SK-N-SH treated with all-trans-retinoic acid at 6 μM for 48 hours (cell line): ENCODE measurements around the gene PCBP3.

Source experiments
- ATAC-seq: fragments of 200-7000 bp; cut with Tn5 transposase; 3 replicates; pipeline ENCODE4 v1.9.1; 2020; ENCODE audit warnings: mild to moderate bottlenecking, moderate library complexity
- ARNTL ChIP-seq: fragments of 450-650 bp; formaldehyde crosslinking; IDR thresholded peaks from 2 replicates; pipeline ENCODE4 v1.5.0; 2020; ENCODE audit warnings: low read depth, mild to moderate bottlenecking, moderate library complexity, borderline replicate concordance
- BACH2 ChIP-seq: fragments of 250-450 bp; sonication (Bioruptor Pico); IDR thresholded peaks from 2 replicates; pipeline ENCODE4 v1.9.0; 2021; ENCODE audit warnings: mild to moderate bottlenecking, borderline replicate concordance
- CREB5 ChIP-seq: fragments of 250-450 bp; sonication (Bioruptor Pico); IDR thresholded peaks from 2 replicates; pipeline ENCODE4 v1.5.1; 2020; ENCODE audit warnings: low read depth, mild to moderate bottlenecking, moderate library complexity
- CSDC2 ChIP-seq: fragments of 250-450 bp; sonication (Bioruptor Pico); IDR thresholded peaks from 2 replicates; pipeline ENCODE4 v1.5.0; 2020; ENCODE audit warnings: mild to moderate bottlenecking, moderate library complexity
- CSRNP3 ChIP-seq: fragments of 250-450 bp; sonication (Bioruptor Pico); IDR thresholded peaks from 2 replicates; pipeline ENCODE4 v1.5.1; 2021; ENCODE audit warnings: mild to moderate bottlenecking, moderate library complexity
- ESRRG ChIP-seq: fragments of 250-450 bp; sonication (Bioruptor Pico); IDR thresholded peaks from 2 replicates; pipeline ENCODE4 v1.6.1; 2021; ENCODE audit warnings: mild to moderate bottlenecking
- GLIS3 ChIP-seq: fragments of 250-450 bp; sonication (Bioruptor Pico); IDR thresholded peaks from 2 replicates; pipeline ENCODE4 v1.5.0; 2020; ENCODE audit warnings: mild to moderate bottlenecking, moderate library complexity
- ISL1 ChIP-seq: fragments of 250-450 bp; sonication (Bioruptor Pico); IDR thresholded peaks from 2 replicates; pipeline ENCODE4 v2.1.2; 2022; ENCODE audit warnings: mild to moderate bottlenecking, moderate library complexity
- OSR1 ChIP-seq: fragments of 250-450 bp; sonication (Bioruptor Pico); IDR thresholded peaks from 2 replicates; pipeline ENCODE4 v1.8.0; 2022; ENCODE audit warnings: moderate library complexity, mild to moderate bottlenecking, inconsistent platforms
- PPARA ChIP-seq: fragments of 250-450 bp; sonication (Bioruptor Pico); IDR thresholded peaks from 2 replicates; pipeline ENCODE4 v1.5.0; 2020; ENCODE audit warnings: mild to moderate bottlenecking, borderline replicate concordance
- RARB ChIP-seq: fragments of 250-450 bp; sonication (Bioruptor Pico); IDR thresholded peaks from 2 replicates; pipeline ENCODE4 v1.8.0; 2021; ENCODE audit warnings: mild to moderate bottlenecking, moderate library complexity
- SNAI2 ChIP-seq: fragments of 250-450 bp; sonication (Bioruptor Pico); IDR thresholded peaks from 2 replicates; pipeline ENCODE4 v1.5.0; 2020; ENCODE audit warnings: mild to moderate bottlenecking, moderate library complexity
- TCF4 ChIP-seq: fragments of 250-450 bp; sonication (Bioruptor Pico); IDR thresholded peaks from 2 replicates; pipeline ENCODE4 v1.8.0; 2021; ENCODE audit warnings: mild to moderate bottlenecking, moderate library complexity, borderline replicate concordance
- TOX ChIP-seq: fragments of 250-450 bp; sonication (Bioruptor Pico); IDR thresholded peaks from 2 replicates; pipeline ENCODE4 v1.8.0; 2021; ENCODE audit warnings: mild to moderate bottlenecking, moderate library complexity, borderline replicate concordance
- ZC3H10 ChIP-seq: fragments of 250-450 bp; sonication (Bioruptor Pico); IDR thresholded peaks from 2 replicates; pipeline ENCODE4 v1.5.1; 2021; ENCODE audit warnings: mild to moderate bottlenecking, moderate library complexity
- ZFP3 ChIP-seq: fragments of 250-450 bp; sonication (Bioruptor Pico); IDR thresholded peaks from 2 replicates; pipeline ENCODE4 v1.5.0; 2020; ENCODE audit warnings: mild to moderate bottlenecking, moderate library complexity
- ZFP30 ChIP-seq: fragments of 450-650 bp; formaldehyde crosslinking; IDR thresholded peaks from 2 replicates; pipeline ENCODE4 v1.5.0; 2022; ENCODE audit warnings: mild to moderate bottlenecking, moderate library complexity
- ZNF565 ChIP-seq: fragments of 450-650 bp; formaldehyde crosslinking; conservative IDR thresholded peaks from 2 replicates; pipeline ENCODE4 v1.5.0; 2020; ENCODE audit warnings: low read depth, mild to moderate bottlenecking, moderate library complexity
- ZNF70 ChIP-seq: fragments of 450-650 bp; formaldehyde crosslinking; IDR thresholded peaks from 2 replicates; pipeline ENCODE4 v1.5.0; 2020; ENCODE audit warnings: mild to moderate bottlenecking, moderate library complexity
- ZNF8 ChIP-seq: fragments of 450-650 bp; formaldehyde crosslinking; IDR thresholded peaks from 2 replicates; pipeline ENCODE4 v1.5.0; 2020; ENCODE audit warnings: mild to moderate bottlenecking, moderate library complexity
- TF ChIP-seq, protein P1 (sequence below): fragments of 250-450 bp; sonication (Bioruptor Pico); IDR thresholded peaks from 2 replicates; pipeline ENCODE4 v1.8.0; 2020; ENCODE audit warnings: mild to moderate bottlenecking, moderate library complexity, borderline replicate concordance
- TF ChIP-seq, protein P2 (sequence below): fragments of 250-450 bp; sonication (Bioruptor Pico); IDR thresholded peaks from 2 replicates; pipeline ENCODE4 v1.5.0; 2020; ENCODE audit warnings: mild to moderate bottlenecking, moderate library complexity
- TF ChIP-seq, protein P3 (sequence below): fragments of 250-450 bp; sonication (Bioruptor Pico); IDR thresholded peaks from 2 replicates; pipeline ENCODE4 v1.8.0; 2021; ENCODE audit warnings: low read depth, mild to moderate bottlenecking, moderate library complexity, borderline replicate concordance

The PCBP3 gene

GRCh38 chr21:45984584-45985095, 341.1 kb downstream of the PCBP3 start:
- ATAC-seq: no peak
- TF ChIP-seq BACH2: no peak
- no peak for TF ChIP-seq TCF4 (CRISPR knock-in tag)
- no peak for TF ChIP-seq CSDC2 (CRISPR knock-in tag)
- no peak for TF ChIP-seq CREB5
- no peak for TF ChIP-seq RARB (CRISPR knock-in tag)
- TF ChIP-seq ARNTL (CRISPR knock-in tag): no peak
- TF ChIP-seq ZNF70: no peak
- TF ChIP-seq, protein P1, sequence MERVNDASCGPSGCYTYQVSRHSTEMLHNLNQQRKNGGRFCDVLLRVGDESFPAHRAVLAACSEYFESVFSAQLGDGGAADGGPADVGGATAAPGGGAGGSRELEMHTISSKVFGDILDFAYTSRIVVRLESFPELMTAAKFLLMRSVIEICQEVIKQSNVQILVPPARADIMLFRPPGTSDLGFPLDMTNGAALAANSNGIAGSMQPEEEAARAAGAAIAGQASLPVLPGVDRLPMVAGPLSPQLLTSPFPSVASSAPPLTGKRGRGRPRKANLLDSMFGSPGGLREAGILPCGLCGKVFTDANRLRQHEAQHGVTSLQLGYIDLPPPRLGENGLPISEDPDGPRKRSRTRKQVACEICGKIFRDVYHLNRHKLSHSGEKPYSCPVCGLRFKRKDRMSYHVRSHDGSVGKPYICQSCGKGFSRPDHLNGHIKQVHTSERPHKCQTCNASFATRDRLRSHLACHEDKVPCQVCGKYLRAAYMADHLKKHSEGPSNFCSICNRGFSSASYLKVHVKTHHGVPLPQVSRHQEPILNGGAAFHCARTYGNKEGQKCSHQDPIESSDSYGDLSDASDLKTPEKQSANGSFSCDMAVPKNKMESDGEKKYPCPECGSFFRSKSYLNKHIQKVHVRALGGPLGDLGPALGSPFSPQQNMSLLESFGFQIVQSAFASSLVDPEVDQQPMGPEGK (CRISPR knock-in tag): no peak
- no peak for TF ChIP-seq PPARA (CRISPR knock-in tag)
- no peak for TF ChIP-seq TOX (CRISPR knock-in tag)
- no peak for TF ChIP-seq ISL1 (CRISPR knock-in tag)
- no peak for TF ChIP-seq OSR1 (CRISPR knock-in tag)
- TF ChIP-seq GLIS3 (CRISPR knock-in tag): no peak
- no peak for TF ChIP-seq ZNF8 (CRISPR knock-in tag)
- no peak for TF ChIP-seq CSRNP3
- TF ChIP-seq, protein P2, sequence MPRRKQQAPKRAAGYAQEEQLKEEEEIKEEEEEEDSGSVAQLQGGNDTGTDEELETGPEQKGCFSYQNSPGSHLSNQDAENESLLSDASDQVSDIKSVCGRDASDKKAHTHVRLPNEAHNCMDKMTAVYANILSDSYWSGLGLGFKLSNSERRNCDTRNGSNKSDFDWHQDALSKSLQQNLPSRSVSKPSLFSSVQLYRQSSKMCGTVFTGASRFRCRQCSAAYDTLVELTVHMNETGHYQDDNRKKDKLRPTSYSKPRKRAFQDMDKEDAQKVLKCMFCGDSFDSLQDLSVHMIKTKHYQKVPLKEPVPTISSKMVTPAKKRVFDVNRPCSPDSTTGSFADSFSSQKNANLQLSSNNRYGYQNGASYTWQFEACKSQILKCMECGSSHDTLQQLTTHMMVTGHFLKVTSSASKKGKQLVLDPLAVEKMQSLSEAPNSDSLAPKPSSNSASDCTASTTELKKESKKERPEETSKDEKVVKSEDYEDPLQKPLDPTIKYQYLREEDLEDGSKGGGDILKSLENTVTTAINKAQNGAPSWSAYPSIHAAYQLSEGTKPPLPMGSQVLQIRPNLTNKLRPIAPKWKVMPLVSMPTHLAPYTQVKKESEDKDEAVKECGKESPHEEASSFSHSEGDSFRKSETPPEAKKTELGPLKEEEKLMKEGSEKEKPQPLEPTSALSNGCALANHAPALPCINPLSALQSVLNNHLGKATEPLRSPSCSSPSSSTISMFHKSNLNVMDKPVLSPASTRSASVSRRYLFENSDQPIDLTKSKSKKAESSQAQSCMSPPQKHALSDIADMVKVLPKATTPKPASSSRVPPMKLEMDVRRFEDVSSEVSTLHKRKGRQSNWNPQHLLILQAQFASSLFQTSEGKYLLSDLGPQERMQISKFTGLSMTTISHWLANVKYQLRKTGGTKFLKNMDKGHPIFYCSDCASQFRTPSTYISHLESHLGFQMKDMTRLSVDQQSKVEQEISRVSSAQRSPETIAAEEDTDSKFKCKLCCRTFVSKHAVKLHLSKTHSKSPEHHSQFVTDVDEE: no peak
- TF ChIP-seq ESRRG (CRISPR knock-in tag): no peak
- no peak for TF ChIP-seq ZC3H10 (CRISPR knock-in tag)
- no peak for TF ChIP-seq ZFP3 (CRISPR knock-in tag)
- TF ChIP-seq SNAI2 (CRISPR knock-in tag): no peak

DNA sequence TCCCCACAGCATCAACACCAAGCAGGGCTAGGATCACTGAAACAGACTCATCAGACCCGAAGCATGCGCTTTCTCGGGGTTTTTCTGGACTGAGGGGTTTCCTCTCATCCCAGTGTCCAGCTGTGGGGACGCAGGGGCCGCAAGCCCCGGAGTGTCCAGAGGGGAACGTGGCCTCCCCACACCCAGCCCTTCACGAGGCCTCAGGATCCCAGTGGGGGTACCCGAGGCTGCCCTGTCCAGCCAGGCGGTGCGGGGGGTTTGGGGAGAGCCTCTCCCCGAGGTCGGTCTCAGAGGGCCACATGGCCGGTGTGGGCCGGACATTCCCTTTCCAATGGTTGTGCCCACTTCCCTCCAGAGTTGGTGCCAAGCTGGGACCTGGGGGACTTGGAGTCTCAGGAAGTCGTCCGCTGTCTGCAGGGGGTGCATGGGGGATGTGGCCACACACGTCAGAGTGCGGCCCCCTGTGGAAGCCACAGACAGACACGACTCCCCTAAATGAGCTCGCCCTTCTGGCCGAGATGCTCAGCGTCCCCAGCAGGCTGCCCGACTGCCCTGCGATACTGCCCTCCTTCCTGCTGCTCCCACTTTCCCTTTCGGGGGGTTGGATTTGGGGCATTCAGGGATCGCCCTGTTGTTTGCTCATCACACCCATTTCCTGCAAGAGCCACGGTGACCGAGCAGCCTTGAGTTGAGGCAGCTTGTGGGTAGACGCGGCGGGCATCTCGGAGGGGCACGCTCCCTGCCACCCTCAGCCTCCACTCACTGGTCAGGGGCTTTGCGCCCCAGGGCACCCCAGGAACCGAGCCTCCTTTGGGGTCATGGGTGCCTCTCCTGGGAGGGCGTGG, 342.2 kb downstream of the PCBP3 start:
- TF ChIP-seq CSDC2 (CRISPR knock-in tag) (no peak), OSR1 (CRISPR knock-in tag) (no peak), TCF4 (CRISPR knock-in tag) (no peak), ZNF565 (CRISPR knock-in tag) (no peak), ZNF70 (no peak), ESRRG (CRISPR knock-in tag) (no peak), ZFP3 (CRISPR knock-in tag) (no peak), PPARA (CRISPR knock-in tag) (no peak), ZFP30 (CRISPR knock-in tag) (no peak), ISL1 (CRISPR knock-in tag) (no peak), SNAI2 (CRISPR knock-in tag) (no peak), ZNF8 (CRISPR knock-in tag) (no peak), RARB (CRISPR knock-in tag) (no peak), BACH2 (no peak), GLIS3 (CRISPR knock-in tag) (no peak)
- TF ChIP-seq, protein P1 (CRISPR knock-in tag): no peak
- TF ChIP-seq, protein P2: no peak
- TF ChIP-seq, protein P3, sequence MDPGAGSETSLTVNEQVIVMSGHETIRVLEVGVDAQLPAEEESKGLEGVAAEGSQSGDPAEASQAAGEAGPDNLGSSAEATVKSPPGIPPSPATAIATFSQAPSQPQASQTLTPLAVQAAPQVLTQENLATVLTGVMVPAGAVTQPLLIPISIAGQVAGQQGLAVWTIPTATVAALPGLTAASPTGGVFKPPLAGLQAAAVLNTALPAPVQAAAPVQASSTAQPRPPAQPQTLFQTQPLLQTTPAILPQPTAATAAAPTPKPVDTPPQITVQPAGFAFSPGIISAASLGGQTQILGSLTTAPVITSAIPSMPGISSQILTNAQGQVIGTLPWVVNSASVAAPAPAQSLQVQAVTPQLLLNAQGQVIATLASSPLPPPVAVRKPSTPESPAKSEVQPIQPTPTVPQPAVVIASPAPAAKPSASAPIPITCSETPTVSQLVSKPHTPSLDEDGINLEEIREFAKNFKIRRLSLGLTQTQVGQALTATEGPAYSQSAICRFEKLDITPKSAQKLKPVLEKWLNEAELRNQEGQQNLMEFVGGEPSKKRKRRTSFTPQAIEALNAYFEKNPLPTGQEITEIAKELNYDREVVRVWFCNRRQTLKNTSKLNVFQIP (CRISPR knock-in tag): no peak
- TF ChIP-seq, all 23 proteins: peak for 0
- no peak for ATAC-seq
